ENCODE results near the gene FAM241A.

The FAM241A gene

GRCh38 chr4:112138538-112138937 lies 6.7 kb upstream of the FAM241A start:
- H3K79me2 ChIP-seq (ENCODE audit: low read length) = no peaks in the 10 kb centered on the region
- peaks cover under 1% of the 10 kb centered on the region for H3K4me1 ChIP-seq (ENCODE audit: low read length)
- no peak overlapping the region for H3K9ac ChIP-seq (ENCODE audit: low read length)
- no peaks in the 10 kb centered on the region for H3K36me3 ChIP-seq (replicated peaks; ENCODE audit: low read depth, low read length)
- no peaks in the 10 kb centered on the region for H4K20me1 ChIP-seq (ENCODE audit: insufficient read depth, low read length)
- TF ChIP-seq, protein P1, sequence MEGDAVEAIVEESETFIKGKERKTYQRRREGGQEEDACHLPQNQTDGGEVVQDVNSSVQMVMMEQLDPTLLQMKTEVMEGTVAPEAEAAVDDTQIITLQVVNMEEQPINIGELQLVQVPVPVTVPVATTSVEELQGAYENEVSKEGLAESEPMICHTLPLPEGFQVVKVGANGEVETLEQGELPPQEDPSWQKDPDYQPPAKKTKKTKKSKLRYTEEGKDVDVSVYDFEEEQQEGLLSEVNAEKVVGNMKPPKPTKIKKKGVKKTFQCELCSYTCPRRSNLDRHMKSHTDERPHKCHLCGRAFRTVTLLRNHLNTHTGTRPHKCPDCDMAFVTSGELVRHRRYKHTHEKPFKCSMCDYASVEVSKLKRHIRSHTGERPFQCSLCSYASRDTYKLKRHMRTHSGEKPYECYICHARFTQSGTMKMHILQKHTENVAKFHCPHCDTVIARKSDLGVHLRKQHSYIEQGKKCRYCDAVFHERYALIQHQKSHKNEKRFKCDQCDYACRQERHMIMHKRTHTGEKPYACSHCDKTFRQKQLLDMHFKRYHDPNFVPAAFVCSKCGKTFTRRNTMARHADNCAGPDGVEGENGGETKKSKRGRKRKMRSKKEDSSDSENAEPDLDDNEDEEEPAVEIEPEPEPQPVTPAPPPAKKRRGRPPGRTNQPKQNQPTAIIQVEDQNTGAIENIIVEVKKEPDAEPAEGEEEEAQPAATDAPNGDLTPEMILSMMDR (IDR thresholded peaks at IDR 0.05; ENCODE audit: low read depth, low read length) = no peak
- H3K27me3 ChIP-seq (ENCODE audit: low read depth, low read length) = no peaks in the 10 kb centered on the region
- H2AFZ ChIP-seq (ENCODE audit: low read depth, low read length) = no peak overlapping the region
- no peak overlapping the region for H3K4me3 ChIP-seq (ENCODE audit: low read length)
- H3K27ac ChIP-seq (ENCODE audit: low read length) = no peak overlapping the region
- H3K9me3 ChIP-seq (ENCODE audit: insufficient read depth, low read length) = no peaks in the 10 kb centered on the region
- H3K4me2 ChIP-seq (ENCODE audit: low read length) = no peak overlapping the region

DNA sequence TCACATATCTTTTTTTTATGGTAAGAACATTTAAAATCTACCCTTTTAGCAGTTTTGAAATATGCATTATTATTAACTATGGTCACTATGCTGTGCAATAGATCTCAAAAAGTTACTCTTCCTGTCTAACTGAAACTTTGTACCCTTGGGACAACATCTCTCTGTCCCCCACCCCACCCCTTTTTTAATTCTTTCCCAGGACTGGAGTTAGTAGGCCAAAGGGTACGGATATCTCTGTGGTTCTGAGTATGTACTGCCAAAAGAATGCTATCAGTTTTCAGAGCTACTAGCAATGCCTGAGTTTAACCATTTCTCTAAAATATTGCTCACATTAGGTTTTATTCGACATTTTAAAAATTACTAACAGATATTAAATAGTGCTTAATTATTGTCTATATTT lies 4.7 kb upstream of the FAM241A start:
- Histone ChIP-seq H3K4me1 (ENCODE audit: low read length) (peaks cover 15% of the 10 kb centered on the region), H3K9ac (ENCODE audit: low read length) (no peak overlapping the region), H3K9me3 (ENCODE audit: insufficient read depth, low read length) (no peaks in the 10 kb centered on the region), H3K27me3 (ENCODE audit: low read depth, low read length) (no peaks in the 10 kb centered on the region), H4K20me1 (ENCODE audit: insufficient read depth, low read length) (no peaks in the 10 kb centered on the region), H2AFZ (ENCODE audit: low read depth, low read length) (no peak overlapping the region), H3K79me2 (ENCODE audit: low read length) (no peaks in the 10 kb centered on the region; the same call in 1 of the 2 replicates), H3K36me3 (replicated peaks; ENCODE audit: low read depth, low read length) (no peaks in the 10 kb centered on the region), H3K27ac (ENCODE audit: low read length) (no peak overlapping the region), H3K4me3 (ENCODE audit: low read length) (no peak overlapping the region), H3K4me2 (ENCODE audit: low read length) (no peak overlapping the region)
- TF ChIP-seq, protein P1 (IDR thresholded peaks at IDR 0.05; ENCODE audit: low read depth, low read length) = no peak
- TF ChIP-seq EZH2phosphoT487 (IDR thresholded peaks at IDR 0.05; ENCODE audit: low read depth) = no peak

GRCh38 chr4:112141366-112142138 lies 3.7 kb upstream of the FAM241A start:
- no peak overlapping the region for H3K4me3 ChIP-seq (ENCODE audit: low read length)
- no peak overlapping the region for H2AFZ ChIP-seq (ENCODE audit: low read depth, low read length)
- no peak overlapping the region for H3K27ac ChIP-seq (ENCODE audit: low read length)
- TF ChIP-seq EZH2phosphoT487 (IDR thresholded peaks at IDR 0.05; ENCODE audit: low read depth) = no peak
- H3K9me3 ChIP-seq (ENCODE audit: insufficient read depth, low read length) = no peaks in the 10 kb centered on the region
- H3K36me3 ChIP-seq (replicated peaks; ENCODE audit: low read depth, low read length) = no peaks in the 10 kb centered on the region
- H3K79me2 ChIP-seq (ENCODE audit: low read length) = peaks cover 9% of the 10 kb centered on the region
- peaks cover 15% of the 10 kb centered on the region for H3K4me1 ChIP-seq (ENCODE audit: low read length)
- no peaks in the 10 kb centered on the region for H4K20me1 ChIP-seq (ENCODE audit: insufficient read depth, low read length)
- H3K9ac ChIP-seq (ENCODE audit: low read length) = no peak overlapping the region
- H3K27me3 ChIP-seq (ENCODE audit: low read depth, low read length) = no peaks in the 10 kb centered on the region
- H3K4me2 ChIP-seq (ENCODE audit: low read length) = no peak overlapping the region

- Histone ChIP-seq H3K4me2 (ENCODE audit: low read length) (no peak overlapping the region), H3K4me1 (ENCODE audit: low read length) (peaks cover 21% of the 10 kb centered on the region), H3K79me2 (ENCODE audit: low read length) (peaks cover 16% of the 10 kb centered on the region), H3K27me3 (ENCODE audit: low read depth, low read length) (no peaks in the 10 kb centered on the region), H3K9me3 (ENCODE audit: insufficient read depth, low read length) (no peaks in the 10 kb centered on the region), H4K20me1 (ENCODE audit: insufficient read depth, low read length) (no peaks in the 10 kb centered on the region), H3K9ac (ENCODE audit: low read length) (no peak overlapping the region), H3K27ac (ENCODE audit: low read length) (no peak overlapping the region), H3K36me3 (replicated peaks; ENCODE audit: low read depth, low read length) (no peaks in the 10 kb centered on the region), H3K4me3 (ENCODE audit: low read length) (no peak overlapping the region), H2AFZ (ENCODE audit: low read depth, low read length) (no peak overlapping the region)
- TF ChIP-seq, protein P1 (IDR thresholded peaks at IDR 0.05; ENCODE audit: low read depth, low read length) = no peak
- TF ChIP-seq EZH2phosphoT487 (IDR thresholded peaks at IDR 0.05; ENCODE audit: low read depth) = no peak
Measured at GRCh38 chr4:112142182-112142581, 3.1 kb upstream of the FAM241A start.

All from OCI-LY3 (cell line).